Occipital lobe (tissue), 2 donors: Measurements from ENCODE around the gene NRCAM. TPM values are rescaled to one million over a fixed set of nuclear protein-coding genes. Genes with fewer than 3 reads are reported as not detected.
"Not testable (repeated sequence)": the region's sequence is repeated elsewhere in the genome, so short reads cannot be mapped to it uniquely, and the experiment has no call there.

Experiments
- DNase-seq: peaks from one replicate; lab custom pipeline; 2025; lab: John Stamatoyannopoulos, UW
- total RNA-seq: library from RNA; depleted of rRNA; stranded (reverse); fragments of >200 nt; gene quantifications from one replicate; pipeline ENCODE4 v1.2.3, GENCODE V29; 2014

Gene NRCAM
- total RNA-seq, 1 donor from 2014 or later: 112 TPM

- no peak for DNase-seq
Observed at GRCh38 chr7:108348913-108349312, 107.3 kb downstream of the NRCAM start.

- no peak for DNase-seq
Observed at GRCh38 chr7:108347616-108348015, 108.6 kb downstream of the NRCAM start.

GRCh38 chr7:108345710-108346336 is 110.4 kb downstream of the NRCAM start:
- no peak for DNase-seq

DNA sequence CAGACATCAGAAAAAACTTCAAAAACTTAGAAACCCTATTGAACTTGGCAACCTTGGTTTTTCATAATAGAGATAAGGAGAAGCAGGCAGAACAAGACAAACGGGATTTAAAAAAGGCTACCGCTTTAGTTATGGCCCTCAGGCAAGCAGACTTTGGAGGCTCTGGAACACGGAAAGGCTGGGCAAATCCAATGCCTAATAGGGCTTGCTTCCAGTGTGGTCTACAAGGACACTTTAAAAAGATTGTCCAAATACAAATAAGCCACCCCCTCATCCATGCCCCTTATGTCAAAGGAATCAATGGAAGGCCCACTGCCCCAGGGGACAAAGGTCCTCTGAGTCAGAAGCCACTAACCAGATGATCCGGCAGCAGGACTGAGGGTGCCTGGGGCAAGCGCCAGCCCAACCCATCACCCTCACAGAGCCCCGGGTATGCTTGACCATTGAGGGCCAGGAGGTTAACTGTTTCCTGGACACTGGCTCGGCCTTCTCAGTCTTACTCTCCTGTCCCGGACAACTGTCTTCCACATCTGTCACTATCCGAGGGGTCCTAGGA is 115.3 kb downstream of the NRCAM start:
- DNase-seq: no peak

GRCh38 chr7:108340406-108340805 is 115.8 kb downstream of the NRCAM start:
- DNase-seq: not testable (repeated sequence)

GRCh38 chr7:108335269-108335918 is 120.8 kb downstream of the NRCAM start:
- no peak for DNase-seq

DNA sequence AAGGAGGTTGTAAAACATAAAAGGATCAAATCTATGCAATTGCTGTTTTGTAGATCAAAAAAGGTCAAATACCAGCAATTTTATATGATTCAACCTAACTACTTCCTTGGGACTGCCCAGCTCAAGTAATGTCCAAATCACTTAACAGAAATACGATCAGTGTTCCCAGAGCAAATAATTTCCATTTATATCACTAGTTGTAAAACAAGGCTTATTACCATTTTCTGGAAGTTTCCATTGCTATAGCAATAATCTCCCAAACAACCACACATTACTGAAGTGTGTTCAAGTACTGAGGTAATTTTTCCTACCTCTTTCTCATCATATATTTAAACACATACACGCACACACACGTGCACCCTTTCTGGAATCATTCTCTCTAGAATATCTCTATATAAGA is 123.3 kb downstream of the NRCAM start:
- DNase-seq: no peak

GRCh38 chr7:108331971-108332370 is 124.3 kb downstream of the NRCAM start:
- DNase-seq: no peak

GRCh38 chr7:108330227-108330626 is 126.0 kb downstream of the NRCAM start:
- DNase-seq: no peak

DNA sequence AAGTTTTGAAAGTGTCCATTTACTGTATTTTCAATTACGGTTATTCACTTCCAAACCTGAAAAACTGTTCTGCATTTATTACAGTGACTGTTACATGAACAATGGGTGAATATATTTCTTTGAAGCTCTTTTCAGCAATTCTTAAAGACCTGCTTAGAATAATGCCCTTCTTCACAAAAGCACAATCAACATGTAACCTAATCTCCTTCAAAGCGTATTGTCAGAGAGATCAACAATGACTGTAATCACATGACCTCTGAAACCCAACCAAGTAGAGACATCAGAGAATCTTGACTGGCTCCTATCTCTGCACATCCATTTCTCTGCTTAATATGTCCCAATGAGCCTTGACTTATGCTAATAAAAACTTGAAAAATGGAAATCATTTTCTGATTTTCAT is 126.7 kb downstream of the NRCAM start:
- DNase-seq: no peak

DNA sequence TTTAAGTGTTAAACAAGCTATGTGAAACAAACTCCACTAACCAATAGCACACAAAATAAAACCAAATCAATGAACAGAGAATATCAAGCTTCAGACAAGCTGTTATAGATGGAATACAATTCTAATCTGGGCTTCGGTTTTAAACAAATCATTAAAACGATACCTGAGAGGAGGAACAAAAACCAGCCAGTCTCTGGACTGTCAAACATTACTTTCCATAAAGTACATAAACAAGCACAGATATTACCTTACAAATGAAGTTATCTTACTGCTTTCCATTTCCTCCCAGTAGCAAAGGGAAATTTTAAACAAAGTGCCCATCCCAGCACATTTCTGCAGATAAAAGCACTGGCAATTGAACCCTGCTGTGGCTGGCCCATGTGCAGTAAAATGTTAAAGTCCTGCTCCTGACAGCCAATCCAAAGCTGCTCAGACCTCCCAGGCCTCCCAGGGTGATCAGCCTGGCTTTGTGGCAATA is 128.0 kb downstream of the NRCAM start:
- no peak for DNase-seq

DNA sequence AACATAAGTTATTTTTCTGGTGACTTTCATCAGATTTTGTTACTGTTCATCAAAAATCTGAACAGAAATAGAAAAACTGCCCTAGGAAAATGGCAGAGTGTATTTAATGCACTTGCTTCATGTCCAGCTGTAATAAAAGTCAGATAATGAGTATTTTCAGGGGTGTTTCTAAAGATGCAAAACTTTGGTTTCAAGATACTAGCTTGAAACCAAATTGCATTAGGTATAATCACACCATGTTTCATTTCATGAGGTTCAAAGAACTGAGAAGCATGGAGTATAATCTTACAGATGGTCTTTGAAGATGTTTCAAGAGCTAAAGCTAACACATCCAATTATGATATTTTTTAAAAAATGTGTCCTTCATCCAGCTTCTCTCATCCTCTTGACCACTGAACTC is 128.9 kb downstream of the NRCAM start:
- DNase-seq: no peak

DNA sequence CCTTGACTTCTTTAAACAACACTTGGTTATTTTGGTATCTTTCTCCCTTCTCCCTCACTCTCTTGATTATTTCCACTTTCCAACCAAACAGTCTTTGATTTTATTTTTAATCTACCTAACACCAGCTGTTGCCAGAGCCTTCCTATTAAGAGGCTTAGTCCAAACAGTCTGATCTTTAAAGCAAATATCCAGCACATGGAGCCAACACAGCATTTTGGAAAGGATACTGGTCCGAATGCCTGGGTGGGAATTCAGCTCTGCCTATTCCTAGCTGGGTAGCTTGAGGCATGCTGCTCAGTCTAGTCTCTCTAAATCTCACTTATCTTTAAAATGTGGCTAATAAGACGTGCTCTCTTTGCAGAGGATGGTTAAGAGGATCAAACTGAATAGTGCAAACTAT is 129.3 kb downstream of the NRCAM start:
- DNase-seq: no peak

- DNase-seq: no peak
Observed at GRCh38 chr7:108324053-108325038, 131.9 kb downstream of the NRCAM start.

DNA sequence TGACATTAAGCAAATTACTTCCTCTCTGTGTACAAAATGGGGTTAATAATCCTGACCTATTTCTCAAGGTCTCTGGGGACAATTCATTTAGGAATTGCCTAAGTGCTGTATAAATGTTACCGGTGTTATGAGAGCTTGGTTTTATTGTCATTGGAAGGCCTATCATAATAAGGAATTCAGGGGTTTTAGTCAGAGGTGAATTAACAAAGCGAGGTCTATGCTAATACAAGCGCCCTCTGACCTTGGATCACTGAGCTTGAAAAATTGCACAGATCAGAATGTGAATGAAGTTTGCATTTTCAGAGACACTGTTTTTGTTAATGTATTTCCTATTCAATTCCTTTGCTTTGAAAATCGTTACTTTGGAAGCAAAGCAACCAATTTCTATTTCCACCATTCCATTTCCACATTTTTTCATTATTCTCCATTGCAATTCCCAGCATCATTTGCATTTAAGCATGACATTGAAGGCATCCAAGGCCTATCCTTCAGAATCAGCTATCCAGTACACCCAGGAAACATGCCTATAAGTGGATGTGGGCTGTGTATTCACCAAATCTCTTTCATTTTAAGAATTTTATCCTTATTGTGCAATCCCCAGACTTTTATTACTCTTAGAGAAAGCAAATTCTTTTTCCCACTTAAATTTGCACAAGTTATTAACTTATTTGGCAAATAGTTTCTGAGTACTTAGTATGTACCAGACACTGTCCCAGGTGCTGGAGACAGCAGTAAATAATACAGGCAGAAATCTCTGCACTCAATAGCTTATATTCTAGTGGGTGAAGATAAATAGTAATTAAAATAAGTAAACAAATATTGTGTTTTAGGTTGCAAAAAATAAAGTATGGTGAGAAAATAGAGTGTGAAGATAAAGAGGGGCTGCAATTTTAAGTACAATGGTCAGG is 133.1 kb downstream of the NRCAM start:
- DNase-seq: no peak

- no peak for DNase-seq
Observed at GRCh38 chr7:108322046-108322445, 134.2 kb downstream of the NRCAM start.

GRCh38 chr7:108321359-108321758 is 134.9 kb downstream of the NRCAM start:
- no peak for DNase-seq

DNA sequence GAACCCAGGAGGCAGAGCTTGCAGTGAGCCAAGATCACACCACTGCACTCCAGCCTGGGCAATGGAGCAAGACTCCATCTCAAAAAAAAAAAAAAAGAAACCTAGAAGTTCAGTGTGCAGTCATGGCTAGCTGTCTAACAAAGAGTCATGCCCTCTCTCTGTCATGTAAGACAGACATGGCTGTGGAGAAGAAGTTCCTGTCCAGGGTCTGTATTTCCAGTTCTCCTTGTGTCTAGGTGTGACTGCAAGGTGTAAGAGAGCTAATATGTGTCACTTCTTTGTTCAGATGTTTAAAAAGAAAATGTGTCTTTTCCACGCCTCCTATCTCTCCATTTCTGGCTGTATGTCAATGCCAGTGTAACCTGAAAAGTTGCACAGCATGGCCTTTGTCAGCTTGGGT is 139.5 kb downstream of the NRCAM start:
- DNase-seq: no peak

- no peak for DNase-seq
Observed at GRCh38 chr7:108314551-108314950, 141.7 kb downstream of the NRCAM start.

- no peak for DNase-seq
Observed at GRCh38 chr7:108314049-108314448, 142.2 kb downstream of the NRCAM start.

GRCh38 chr7:108313086-108313485 is 143.2 kb downstream of the NRCAM start:
- no peak for DNase-seq
